Liver (tissue), 3 donors: Measurements from ENCODE around the gene GAS2.

ENCODE experiments used
- CTCF ChIP-seq: fragments of 150-350 bp; IDR thresholded peaks from 2 replicates; pipeline ENCODE4 v1.5.1; 2017; ENCODE audit warnings: improper control_type of control experiment, low read depth, low read length; ENCODE audit not compliant: missing input control
- JUND ChIP-seq, 2 donors: IDR thresholded peaks; 2 replicates each; pipeline ENCODE4 v1.6.1; 2016; ENCODE audit warnings: antibody characterized with exemption in 2 of 2
- NR2F2 ChIP-seq: IDR thresholded peaks from 2 replicates; pipeline ENCODE4 v1.6.1; 2016; ENCODE audit warnings: antibody characterized with exemption
- donor health status: healthy.
- donor health status: healthy.

DNA sequence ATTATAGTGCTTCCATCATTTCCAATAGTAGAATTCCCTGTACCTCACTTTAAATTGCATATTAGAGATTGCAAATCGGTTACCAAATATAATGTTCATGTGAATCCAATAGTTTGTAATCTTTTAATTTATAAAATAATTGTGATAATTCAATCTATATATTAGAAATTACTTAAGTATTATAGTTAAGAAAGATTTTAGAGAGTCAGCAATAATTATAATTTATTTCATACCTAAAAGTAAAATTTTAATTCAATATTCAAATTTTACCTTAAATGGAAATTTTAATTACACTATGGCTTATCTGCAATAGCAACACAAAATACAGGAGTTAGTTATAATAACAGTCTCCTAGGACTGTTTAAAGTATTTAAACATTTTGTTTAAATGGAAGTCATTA, 180.3 kb downstream of the GAS2 start:
- no peak for TF ChIP-seq NR2F2
- no peak for TF ChIP-seq JUND (IDR thresholded peaks at IDR 0.05)
- TF ChIP-seq CTCF, result no peak
